CD4-positive, alpha-beta T cell treated with Interleukin-17A for 4 hours (primary cell): ENCODE data around the gene DNPH1.
A peak's percentile ranks its signal among the peaks of the same experiment; 100 is the strongest.

Source experiments
- DNase-seq: peaks from one replicate; pipeline ENCODE4 v3.0.0-alpha.2; 2020; ENCODE audit warnings: mixed read lengths

The DNPH1 gene

DNA sequence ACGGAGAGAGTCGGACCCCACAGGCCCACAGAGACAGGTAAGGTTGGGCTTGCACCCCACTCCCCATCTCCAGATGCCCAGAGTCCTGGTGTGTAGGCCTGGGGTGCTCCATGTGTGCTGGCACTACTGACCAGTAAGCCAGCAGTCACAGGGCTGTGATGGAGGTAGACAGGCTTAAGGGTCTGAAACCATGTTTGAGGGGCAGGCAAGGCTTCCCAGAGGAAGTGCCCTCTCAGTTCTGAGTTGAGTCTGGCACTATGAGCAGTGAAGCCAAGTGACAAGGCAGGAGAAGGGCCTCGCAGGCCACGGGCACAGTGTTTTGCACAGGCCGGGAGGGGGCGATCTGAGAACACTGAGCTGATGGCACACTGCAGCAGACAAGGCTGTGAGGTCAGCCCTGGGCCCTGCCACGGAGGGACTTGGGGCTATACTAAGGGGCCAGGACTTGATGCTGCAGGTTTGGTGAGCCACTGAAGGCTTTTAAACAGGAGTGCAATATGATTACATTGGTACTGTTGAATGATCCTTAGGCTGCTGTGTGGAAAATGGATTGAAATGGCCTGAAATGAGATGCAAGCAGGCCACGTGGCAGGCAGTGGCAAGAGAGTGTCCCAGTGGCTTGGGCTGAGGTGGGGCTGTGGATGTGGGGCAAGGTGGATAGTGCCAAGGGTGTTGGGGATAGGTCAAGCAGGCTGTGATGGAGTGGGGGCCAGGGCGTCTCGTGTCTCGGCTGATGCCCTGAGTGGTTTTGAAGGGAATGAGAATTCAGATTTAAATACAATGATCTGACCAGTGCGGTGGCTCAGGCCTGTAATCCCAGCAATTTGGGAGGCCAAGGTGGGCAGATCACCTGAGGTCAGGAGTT is 34.3 kb upstream of the DNPH1 start:
- DNase-seq = peak; percentile 87

GRCh38 chr6:43262780-43263313 is 33.6 kb upstream of the DNPH1 start:
- DNase-seq = no peak

GRCh38 chr6:43262000-43262779 is 32.9 kb upstream of the DNPH1 start:
- no peak for DNase-seq

GRCh38 chr6:43261198-43261597 is 31.9 kb upstream of the DNPH1 start:
- no peak for DNase-seq

DNA sequence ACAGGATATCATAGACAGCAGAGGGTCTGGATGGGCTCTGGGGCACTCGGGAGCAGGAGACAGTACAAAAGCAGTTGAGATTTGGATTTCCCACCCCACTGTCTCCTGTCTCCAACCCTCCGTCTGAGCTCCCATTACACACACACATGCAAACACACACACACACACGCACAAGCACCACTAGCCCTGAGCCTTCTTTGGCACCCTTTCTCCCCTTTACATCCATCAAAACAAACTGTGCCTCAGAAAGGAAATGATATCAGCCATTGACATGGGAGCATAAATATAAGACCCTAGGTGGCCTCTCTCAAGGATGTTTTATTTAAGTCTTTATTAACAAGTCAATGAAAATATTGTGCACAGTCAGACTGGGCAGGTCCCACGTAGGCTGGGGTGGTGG is 31.5 kb upstream of the DNPH1 start:
- DNase-seq = no peak

- no peak for DNase-seq
Measured at GRCh38 chr6:43258807-43259686, 29.8 kb upstream of the DNPH1 start.

- no peak for DNase-seq
Measured at GRCh38 chr6:43258180-43258579, 28.9 kb upstream of the DNPH1 start.

- DNase-seq = no peak
Measured at GRCh38 chr6:43257367-43258145, 28.3 kb upstream of the DNPH1 start.

DNA sequence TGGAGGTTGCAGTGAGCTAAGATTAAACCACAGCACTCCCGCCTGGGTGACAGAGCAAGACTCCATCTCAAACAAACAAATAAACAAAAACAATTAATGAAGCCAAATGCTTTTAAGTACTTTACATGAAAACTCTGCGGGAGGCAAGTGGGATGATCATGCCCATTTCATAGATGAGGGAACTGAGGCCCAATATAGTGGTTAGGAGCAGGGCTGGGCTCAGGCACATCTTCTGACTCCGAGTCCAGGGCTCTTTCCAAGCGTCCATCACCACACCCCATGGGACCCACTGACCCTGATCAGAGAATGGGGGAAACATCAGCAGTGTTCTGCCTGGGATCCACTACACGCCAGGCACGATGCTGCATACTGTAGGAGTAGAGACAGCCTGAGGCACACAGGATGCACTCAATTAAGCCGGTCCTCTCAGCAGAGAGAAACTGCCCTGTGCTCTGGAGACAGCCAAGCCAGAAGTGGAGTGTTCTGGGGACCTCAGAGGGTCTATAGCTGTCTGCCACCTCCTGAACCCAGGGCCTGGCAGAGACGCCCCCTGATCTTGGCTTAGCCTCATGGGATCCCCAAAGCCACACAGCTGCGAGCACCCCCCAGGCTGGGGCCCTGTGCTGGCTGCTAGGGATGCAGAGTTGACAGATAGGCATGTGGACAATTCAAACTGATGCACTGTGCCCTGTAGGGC is 27.5 kb upstream of the DNPH1 start:
- DNase-seq = no peak

DNA sequence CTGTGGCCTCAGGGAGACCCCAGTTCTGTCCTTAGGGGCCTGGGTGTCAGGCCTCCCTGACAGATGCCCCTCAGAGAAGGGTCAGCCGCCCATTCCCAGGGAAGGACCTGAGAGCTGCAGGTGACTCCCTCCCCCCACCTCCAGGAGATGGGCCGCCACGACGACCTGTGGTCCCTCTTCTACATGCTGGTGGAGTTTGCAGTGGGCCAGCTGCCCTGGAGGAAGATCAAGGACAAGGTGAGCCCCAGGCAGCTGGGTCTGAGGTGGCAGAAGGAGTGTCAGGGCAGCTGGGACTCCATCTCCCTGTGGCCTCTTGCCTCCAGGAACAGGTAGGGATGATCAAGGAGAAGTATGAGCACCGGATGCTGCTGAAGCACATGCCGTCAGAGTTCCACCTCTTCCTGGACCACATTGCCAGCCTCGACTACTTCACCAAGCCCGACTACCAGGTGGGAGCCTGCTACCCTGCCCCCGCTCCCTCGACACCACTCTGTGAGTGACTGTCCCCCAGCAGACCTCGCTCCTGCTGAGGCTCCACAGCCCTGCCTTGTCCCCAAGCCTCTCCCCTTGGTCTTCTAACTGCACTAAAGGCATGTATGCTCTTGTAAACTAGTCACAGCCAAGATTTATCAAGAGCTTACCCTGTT is 26.2 kb upstream of the DNPH1 start:
- DNase-seq = no peak

GRCh38 chr6:43254846-43255245 is 25.6 kb upstream of the DNPH1 start:
- DNase-seq = no peak

GRCh38 chr6:43254138-43254817 is 25.0 kb upstream of the DNPH1 start:
- no peak for DNase-seq

DNA sequence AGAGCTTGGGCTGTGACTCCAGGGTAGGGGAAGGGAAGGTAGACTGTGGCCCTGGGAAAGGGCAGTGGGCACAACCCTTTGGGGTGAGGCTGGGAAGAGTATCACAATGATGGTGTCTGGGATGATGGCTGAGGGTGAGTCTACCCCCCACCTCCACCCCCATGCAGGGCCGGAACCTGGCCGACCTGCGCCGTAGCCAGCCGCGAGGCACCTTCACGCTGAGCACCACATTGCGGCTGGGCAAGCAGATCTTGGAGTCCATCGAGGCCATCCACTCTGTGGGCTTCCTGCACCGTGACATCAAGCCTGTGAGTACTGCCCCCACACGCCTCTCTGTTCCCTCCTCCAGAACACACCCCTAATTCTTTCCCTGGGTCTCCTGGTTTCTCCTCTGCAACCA is 24.1 kb upstream of the DNPH1 start:
- DNase-seq = no peak

- no peak for DNase-seq
Measured at GRCh38 chr6:43250992-43251373, 21.7 kb upstream of the DNPH1 start.

GRCh38 chr6:43248791-43249190 is 19.5 kb upstream of the DNPH1 start:
- DNase-seq = no peak

DNA sequence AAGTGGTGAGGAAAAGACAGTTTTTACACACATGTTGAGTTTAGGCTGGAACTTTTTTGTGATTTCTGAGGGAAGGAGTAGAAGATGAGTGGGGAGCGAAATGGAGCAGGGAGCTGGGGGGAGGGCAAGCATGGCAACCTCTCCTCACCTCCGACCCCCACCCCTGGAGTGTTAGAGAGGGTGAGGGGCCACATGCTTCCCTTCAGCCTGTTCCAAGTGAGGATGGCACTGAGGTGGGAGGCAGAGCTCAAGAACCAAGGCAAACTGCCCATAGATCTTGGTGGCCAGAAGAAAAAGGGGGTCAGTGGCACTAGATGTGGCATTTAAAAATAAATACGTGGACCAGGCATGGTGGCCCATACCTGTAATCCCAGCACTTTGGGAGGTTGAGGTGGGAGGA is 18.8 kb upstream of the DNPH1 start:
- no peak for DNase-seq

- peak; percentile 86 for DNase-seq
Measured at GRCh38 chr6:43247114-43247999, 18.1 kb upstream of the DNPH1 start.

- no peak for DNase-seq
Measured at GRCh38 chr6:43246301-43247113, 17.2 kb upstream of the DNPH1 start.
